Left lung (tissue), 10 donors: ENCODE measurements around the gene CCR5. TPM values are rescaled to one million over a fixed set of nuclear protein-coding genes. Genes with fewer than 3 reads are reported as not detected.
"Not testable (repeated sequence)": the region's sequence is repeated elsewhere in the genome, so short reads cannot be mapped to it uniquely, and the experiment has no call there.

ENCODE experiments used
- ATAC-seq: fragments of 200-7000 bp; cut with Tn5 transposase; one replicate; pipeline ENCODE4 v1.9.1; 2020; ENCODE audit warnings: moderate library complexity
- DNase-seq, 4 donors: peaks; one replicate each; pipeline ENCODE4 v3.0.0-alpha.2; 2013 to 2020
- H3K27ac ChIP-seq, 2 donors: fragments of 200-600 bp; sonication (generic) in 1 of 2; one replicate each; pipeline versions ENCODE4 v1.5.0 to v1.8.0; 2020 to 2021
- H3K27me3 ChIP-seq, 2 donors: fragments of 200-600 bp; sonication (generic) in 1 of 2; one replicate each; pipeline versions ENCODE4 v1.5.0 to v1.8.0; 2020 to 2021
- H3K36me3 ChIP-seq, 2 donors: fragments of 200-600 bp; sonication (generic) in 1 of 2; one replicate each; pipeline versions ENCODE4 v1.5.0 to v1.8.0; 2020 to 2021
- H3K4me1 ChIP-seq, 2 donors: fragments of 200-600 bp; one replicate each; pipeline ENCODE4 v1.8.0; 2021
- H3K4me3 ChIP-seq, 2 donors: fragments of 200-600 bp; sonication (generic) in 1 of 2; one replicate each; pipeline versions ENCODE4 v1.5.0 to v1.8.0; 2020 to 2021; ENCODE audit warnings: mild to moderate bottlenecking in 1 of 2
- H3K9me3 ChIP-seq, 2 donors: fragments of 200-600 bp; sonication (generic) in 1 of 2; one replicate each; pipeline versions ENCODE4 v1.5.0 to v1.8.0; 2020 to 2021
- CTCF ChIP-seq, 2 donors: fragments of 200-600 bp; sonication (generic) in 1 of 2; IDR thresholded peaks; one replicate each; pipeline versions ENCODE4 v1.5.0 to v1.8.0; 2021; ENCODE audit warnings: antibody characterized with exemption in 2 of 2
- intact Hi-C, 2 donors: fragments of 100-400 bp; cut with DNase I; formaldehyde crosslinking; loops; one replicate each; pipeline versions ENCODE4 v1.11.2 to v1.14.2; 2022
- polyA plus RNA-seq, 6 donors: library from polyadenylated mRNA; unstranded; fragments of 120-200 nt; gene quantifications; one replicate each; pipeline ENCODE4 v1.2.1, GENCODE V29; 2013; ENCODE audit not compliant: insufficient read length in 6 of 6
- total RNA-seq, 2 donors: library from RNA; stranded (reverse); fragmentation: NEBNext Ultra II Directional; extraction: Animal tissue kit (Norgen Biotek cat#: 25700); gene quantifications; one replicate each; pipeline ENCODE4 v1.2.1, GENCODE V29; 2021
- donor health status: DM: no; HTN: yes; CAD: no.
- donor health status: DM: no; HTN: no; CAD: no.

The CCR5 gene
- total and polyA plus RNA-seq, 8 donors: 0.33 to 13.8 (median 0.56) TPM

GRCh38 chr3:46401579-46401978 is 30.8 kb downstream of the CCR5 start:
- H3K36me3 ChIP-seq: no peaks in the 10 kb centered on the region
- no peaks in the 10 kb centered on the region for H3K9me3 ChIP-seq
- DNase-seq: peak in 1 of 4 donors; percentile 19
- H3K4me3 ChIP-seq: no peak overlapping the region
- no peak for TF ChIP-seq CTCF (IDR thresholded peaks at IDR 0.05)
- intact Hi-C loops: no loop called here
- no peak for ATAC-seq
- no peaks in the 10 kb centered on the region for H3K27me3 ChIP-seq
- H3K27ac ChIP-seq: no peak overlapping the region
- peaks cover 41 to 70% of the 10 kb centered on the region in 2 donors for H3K4me1 ChIP-seq

GRCh38 chr3:46402902-46403301 is 32.2 kb downstream of the CCR5 start:
- H3K27ac ChIP-seq, H3K9me3 ChIP-seq, H3K36me3 ChIP-seq, H3K4me3 ChIP-seq, intact Hi-C loops, DNase-seq, H3K27me3 ChIP-seq, ATAC-seq: not testable (repeated sequence)
- peaks cover 38 to 70% of the 10 kb centered on the region in 2 donors for H3K4me1 ChIP-seq

GRCh38 chr3:46405301-46406019 is 34.7 kb downstream of the CCR5 start:
- TF ChIP-seq CTCF (IDR thresholded peaks at IDR 0.05): no peak
- peak in 2 of 4 donors; percentile 58 to 75 for DNase-seq
- H3K9me3 ChIP-seq: no peaks in the 10 kb centered on the region
- intact Hi-C loops: no loop called here
- peaks cover 28 to 73% of the 10 kb centered on the region in 2 donors for H3K4me1 ChIP-seq
- H3K4me3 ChIP-seq: peak overlapping the region in 1 of 2 donors; percentile 57
- H3K27me3 ChIP-seq: no peaks in the 10 kb centered on the region
- H3K27ac ChIP-seq: peak overlapping the region; percentile 92 to 97
- ATAC-seq: peak; percentile 76
- H3K36me3 ChIP-seq: peaks cover 0 to 20% of the 10 kb centered on the region in 2 donors

DNA sequence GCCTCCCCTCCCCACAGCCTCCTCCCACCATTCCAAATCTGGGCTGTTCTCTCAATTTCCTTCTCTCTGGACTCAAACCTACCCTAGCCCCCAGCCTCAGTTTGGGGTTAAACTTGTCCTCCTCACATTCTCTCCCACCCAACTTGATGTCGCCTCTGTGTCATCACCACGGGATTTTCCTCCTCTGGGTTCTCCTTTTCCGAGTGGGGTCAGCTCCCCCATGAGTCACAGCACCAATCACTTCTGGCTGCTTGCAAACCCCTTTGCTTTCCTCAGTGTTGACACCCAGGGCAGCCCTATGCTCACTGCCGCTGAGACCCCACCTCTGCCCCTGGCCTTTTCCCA is 35.7 kb downstream of the CCR5 start:
- peak in 1 of 4 donors; percentile 68 for DNase-seq
- no peaks in the 10 kb centered on the region for H3K9me3 ChIP-seq
- intact Hi-C loops: no loop called here
- H3K27me3 ChIP-seq: no peaks in the 10 kb centered on the region
- H3K4me1 ChIP-seq: peaks cover 23 to 78% of the 10 kb centered on the region in 2 donors
- no peak for TF ChIP-seq CTCF (IDR thresholded peaks at IDR 0.05)
- peak overlapping the region; percentile 92 to 97 for H3K27ac ChIP-seq
- peaks cover 0 to 20% of the 10 kb centered on the region in 2 donors for H3K36me3 ChIP-seq
- peak; percentile 14 for ATAC-seq
- peak overlapping the region; percentile 7 to 57 for H3K4me3 ChIP-seq

DNA sequence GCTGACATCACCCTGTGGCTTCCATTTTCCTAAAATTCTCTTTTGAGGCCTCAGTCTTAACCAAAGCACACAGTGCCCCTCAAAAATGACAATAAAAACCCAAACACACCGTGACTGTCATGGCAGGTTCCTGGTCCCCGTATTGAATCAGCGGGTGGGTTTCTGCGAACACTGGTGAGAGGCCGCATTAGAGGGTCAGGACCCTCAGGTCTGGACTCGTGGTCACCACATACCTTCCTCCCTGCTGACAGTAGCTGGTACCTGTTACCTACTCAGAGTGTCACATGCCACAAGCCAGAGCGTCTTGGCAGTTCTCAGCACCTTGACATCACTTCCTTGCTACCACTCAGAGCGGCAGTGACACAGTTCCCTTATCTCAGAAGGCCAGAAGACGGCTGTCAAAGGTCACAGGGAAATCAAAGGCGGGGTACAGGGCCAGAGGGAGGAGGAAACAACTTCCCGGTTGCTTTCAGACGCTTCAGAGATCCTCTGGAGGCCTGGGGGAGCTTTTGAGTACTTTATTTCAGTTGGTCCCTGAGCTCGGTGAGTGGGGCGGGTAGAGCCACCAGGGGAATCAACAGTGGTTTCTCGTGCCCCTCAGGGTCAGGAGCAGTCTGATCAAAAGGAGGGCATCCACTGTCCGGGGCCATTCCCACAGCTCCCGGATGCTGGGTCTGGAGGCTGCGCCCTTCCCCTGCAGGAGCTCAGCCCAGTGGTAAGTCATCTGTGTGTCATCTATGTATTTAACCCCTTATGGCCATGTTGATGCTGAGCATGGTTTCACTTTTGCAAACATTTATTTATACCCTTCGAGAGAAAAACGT is 36.3 kb downstream of the CCR5 start, which contains the start of the genes CCR5AS and CCRL2:
TSS of gene CCR5AS (minus strand) at position 279 of the 824 bp plus-strand sequence.
TSS of gene CCRL2 (plus strand) at position 472 of the 824 bp plus-strand sequence. CDS start 821 bp downstream, outside the sequence.
- ATAC-seq: peak; percentile 76
- H3K27me3 ChIP-seq: no peaks in the 10 kb centered on the region
- H3K27ac ChIP-seq: peak within 1 kb of the TSS; percentile 92 to 97
- peak in 3 of 4 donors; percentile 58 to 89 (median 86) for DNase-seq
- peaks cover 0 to 20% of the 10 kb centered on the region in 2 donors for H3K36me3 ChIP-seq
- peaks cover 23 to 84% of the 10 kb centered on the region in 2 donors for H3K4me1 ChIP-seq
- H3K9me3 ChIP-seq: no peaks in the 10 kb centered on the region
- peak in 1 of 2 donors; percentile 2 for TF ChIP-seq CTCF (IDR thresholded peaks at IDR 0.05)
- peak within 1 kb of the TSS; percentile 14 to 57 for H3K4me3 ChIP-seq
- intact Hi-C loops: no loop called here
